B cell (primary cell): ENCODE results near the gene NEMP2. TPM values are rescaled to one million over a fixed set of nuclear protein-coding genes. Genes with fewer than 3 reads are reported as not detected.

Experiments
- ATAC-seq: fragments of 200-7000 bp; cut with Tn5 transposase; one replicate; pipeline ENCODE4 v1.10.0; 2021; ENCODE audit warnings: low read depth, mild to moderate bottlenecking, moderate number of reproducible peaks, moderate library complexity
- CTCF ChIA-PET: fragments of 350-600 bp; sonication (Branson Sonifier 250); formaldehyde crosslinking; loops from one replicate; lab custom pipeline; 2021; ENCODE audit warnings: antibody characterized with exemption, inconsistent platforms; lab: Charles Lee
- POLR2A ChIA-PET: fragments of 350-600 bp; sonication (Branson Sonifier 250); formaldehyde crosslinking; loops from one replicate; lab custom pipeline; 2021; ENCODE audit warnings: antibody characterized with exemption; lab: Charles Lee
- DNase-seq: peaks from one replicate; pipeline ENCODE4 v3.0.0; 2013
- H2AFZ ChIP-seq: 2 replicates; pipeline ENCODE4 v1.6.1; 2012; ENCODE audit warnings: mild to moderate bottlenecking, low read depth, low read length; ENCODE audit not compliant: insufficient read depth, poor library complexity, severe bottlenecking
- H3K27ac ChIP-seq, 2 donors: 1 replicate in 1 of 2; 2 replicates in 1 of 2; pipeline ENCODE4 v1.5.1; 2012 to 2013; ENCODE audit warnings: low read length in 2 of 2, mild to moderate bottlenecking in 2 of 2, moderate library complexity in 1 of 2
- H3K27me3 ChIP-seq, 4 experiments: fragments of 200-600 bp in 1 of 4; sonication (generic) in 1 of 4; replicated peaks in 1 of 4; 1 replicate in 2 of 4; 2 replicates in 2 of 4; pipeline versions ENCODE4 v1.6.1 to v1.7.0; 2013 to 2016; ENCODE audit warnings: low read length in 3 of 4, mild to moderate bottlenecking in 2 of 4, mixed read lengths in 1 of 4, moderate library complexity in 1 of 4; ENCODE audit not compliant: insufficient read depth in 4 of 4, control insufficient read depth in 3 of 4; ENCODE audit errors: control extremely low read depth in 1 of 4
- H3K36me3 ChIP-seq, 2 experiments: replicated peaks in 1 of 2; 1 replicate in 1 of 2; 2 replicates in 1 of 2; pipeline versions ENCODE4 v1.6.1 to v1.7.1; 2013; ENCODE audit warnings: low read length in 1 of 2; ENCODE audit not compliant: insufficient read depth in 2 of 2, control insufficient read depth in 1 of 2; ENCODE audit errors: control extremely low read depth in 1 of 2, extremely low read depth in 1 of 2
- H3K4me1 ChIP-seq, 2 donors: fragments of 200-600 bp in 1 of 2; sonication (generic) in 1 of 2; 1 replicate in 1 of 2; 2 replicates in 1 of 2; pipeline versions ENCODE4 v1.5.1 to v1.6.1; 2013 to 2017; ENCODE audit warnings: low read length in 2 of 2; ENCODE audit not compliant: control insufficient read depth in 2 of 2, insufficient read depth in 2 of 2
- H3K4me2 ChIP-seq: replicated peaks from 2 replicates; pipeline ENCODE3; 2012; ENCODE audit warnings: mild to moderate bottlenecking, low read depth, low read length; ENCODE audit not compliant: poor library complexity, severe bottlenecking
- H3K4me3 ChIP-seq, 5 experiments: fragments of 200-600 bp in 1 of 5; sonication (generic) in 1 of 5; 1 replicate in 3 of 5; 2 replicates in 2 of 5; pipeline versions ENCODE4 v1.5.1 to v1.7.0; 2011 to 2016; ENCODE audit warnings: low read length in 4 of 5, mild to moderate bottlenecking in 4 of 5, low read depth in 2 of 5, control low read depth in 1 of 5, moderate library complexity in 1 of 5; ENCODE audit not compliant: insufficient read depth in 1 of 5; ENCODE audit errors: control extremely low read depth in 1 of 5, extremely low read depth in 1 of 5
- H3K79me2 ChIP-seq: fragments of 200-600 bp; sonication (generic); one replicate; pipeline ENCODE4 v1.6.0; 2016; ENCODE audit warnings: low read length; ENCODE audit not compliant: control insufficient read depth, insufficient read depth
- H3K9ac ChIP-seq: fragments of 200-600 bp; sonication (generic); 2 replicates; pipeline ENCODE4 v1.6.1; 2017; ENCODE audit warnings: mild to moderate bottlenecking, low read length, moderate library complexity
- H3K9me3 ChIP-seq, 3 donors: one replicate each; pipeline versions ENCODE4 v1.6.1 to v1.7.1; 2013; ENCODE audit warnings: low read length in 2 of 3; ENCODE audit not compliant: control insufficient read depth in 2 of 3, insufficient read depth in 1 of 3; ENCODE audit errors: control extremely low read depth in 1 of 3
- H4K20me1 ChIP-seq: 2 replicates; pipeline ENCODE4 v1.6.0; 2012; ENCODE audit warnings: mild to moderate bottlenecking, low read length; ENCODE audit not compliant: insufficient read depth, control insufficient read depth, poor library complexity, severe bottlenecking
- H3K27ac Mint-ChIP-seq: one replicate; pipeline ENCODE4 v1.8.0; 2021; ENCODE audit warnings: mixed read lengths
- H3K27me3 Mint-ChIP-seq: one replicate; pipeline ENCODE4 v1.8.0; 2021; ENCODE audit warnings: mixed read lengths
- H3K4me1 Mint-ChIP-seq: one replicate; pipeline ENCODE4 v1.8.0; 2021; ENCODE audit warnings: mixed read lengths
- H3K4me3 Mint-ChIP-seq: one replicate; pipeline ENCODE4 v1.8.0; 2021; ENCODE audit warnings: mixed read lengths
- H3K9me3 Mint-ChIP-seq: one replicate; pipeline ENCODE4 v1.8.0; 2022; ENCODE audit warnings: mixed read lengths; ENCODE audit not compliant: insufficient read depth
- EZH2 ChIP-seq: IDR thresholded peaks from 2 replicates; pipeline ENCODE4 v1.6.1; 2012; ENCODE audit warnings: borderline replicate concordance, low read depth, mild to moderate bottlenecking, moderate library complexity, low read length; ENCODE audit not compliant: insufficient read depth, poor library complexity, severe bottlenecking
- WGBS: methylation state at CpG from one replicate; pipeline ENCODE4 v1.1.5; 2013; ENCODE audit warnings: missing lambda C conversion rate; ENCODE audit not compliant: insufficient coverage; 5-methylcytosine and 5-hydroxymethylcytosine counted together
- intact Hi-C: fragments of 100-400 bp; cut with micrococcal nuclease; formaldehyde crosslinking; loops from one replicate; pipeline ENCODE4 v1.10.0; 2022
- polyA plus RNA-seq: library from polyadenylated mRNA; depleted of rRNA; stranded (reverse); fragments of >200 nt; gene quantifications from 2 replicates; pipeline ENCODE4 v1.2.3, GENCODE V29; 2012
- total RNA-seq, 2 donors: library from RNA; stranded (reverse); fragments of 120-200 nt in 1 of 2; gene quantifications; 1 replicate in 1 of 2; 2 replicates in 1 of 2; pipeline versions ENCODE4 v1.2.3 to v1.2.4, GENCODE V29; 2013 to 2022
- TF ChIP-seq, protein P1 (sequence below): fragments of 200-600 bp; IDR thresholded peaks from one replicate; pipeline ENCODE4 v1.8.0; 2022; ENCODE audit warnings: antibody characterized with exemption, mild to moderate bottlenecking

NEMP2 gene
- total and polyA plus RNA-seq, 2 donors (not counting 1 experiment from before 2014, with no cell fraction given): 1.3 to 17.3 TPM

DNA sequence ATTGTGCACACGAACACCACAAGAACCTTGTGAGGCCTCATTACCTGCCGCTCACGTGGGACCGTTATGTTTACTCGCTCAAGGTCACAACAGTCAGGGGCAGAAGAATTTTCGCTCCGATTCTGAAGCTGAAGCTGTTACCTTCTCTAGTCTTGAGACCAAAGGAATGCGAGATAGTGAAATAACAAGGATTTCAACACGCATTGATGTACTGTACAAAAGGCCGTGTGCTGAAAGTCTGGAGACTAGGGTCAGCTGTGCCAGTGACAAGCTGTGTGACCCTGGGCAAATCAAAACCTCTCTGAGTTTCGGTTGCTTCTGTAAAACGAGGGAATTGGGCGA is 583 bp downstream of the NEMP2 start:
- 5% methylated on average over 13 of the region's 13 CpGs for WGBS
- no peaks in the 10 kb centered on the region for H4K20me1 ChIP-seq
- peak overlapping the region; percentile 82 for H3K4me2 ChIP-seq
- H3K4me3 ChIP-seq: peak overlapping the region; percentile 80 to 92 (median 83)
- TF ChIP-seq EZH2: no peak
- TF ChIP-seq, protein P1, sequence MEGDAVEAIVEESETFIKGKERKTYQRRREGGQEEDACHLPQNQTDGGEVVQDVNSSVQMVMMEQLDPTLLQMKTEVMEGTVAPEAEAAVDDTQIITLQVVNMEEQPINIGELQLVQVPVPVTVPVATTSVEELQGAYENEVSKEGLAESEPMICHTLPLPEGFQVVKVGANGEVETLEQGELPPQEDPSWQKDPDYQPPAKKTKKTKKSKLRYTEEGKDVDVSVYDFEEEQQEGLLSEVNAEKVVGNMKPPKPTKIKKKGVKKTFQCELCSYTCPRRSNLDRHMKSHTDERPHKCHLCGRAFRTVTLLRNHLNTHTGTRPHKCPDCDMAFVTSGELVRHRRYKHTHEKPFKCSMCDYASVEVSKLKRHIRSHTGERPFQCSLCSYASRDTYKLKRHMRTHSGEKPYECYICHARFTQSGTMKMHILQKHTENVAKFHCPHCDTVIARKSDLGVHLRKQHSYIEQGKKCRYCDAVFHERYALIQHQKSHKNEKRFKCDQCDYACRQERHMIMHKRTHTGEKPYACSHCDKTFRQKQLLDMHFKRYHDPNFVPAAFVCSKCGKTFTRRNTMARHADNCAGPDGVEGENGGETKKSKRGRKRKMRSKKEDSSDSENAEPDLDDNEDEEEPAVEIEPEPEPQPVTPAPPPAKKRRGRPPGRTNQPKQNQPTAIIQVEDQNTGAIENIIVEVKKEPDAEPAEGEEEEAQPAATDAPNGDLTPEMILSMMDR: no peak
- intact Hi-C loops: loop anchor here (1.0 to 10.0 kb wide), 10 partner anchors 48 to 1089 kb away; partner anchors contain the start of genes MFSD6, ORMDL1, PMS1 and STAT1
- peaks cover 2% of the 10 kb centered on the region for H3K9me3 Mint-ChIP-seq
- peak overlapping the region; percentile 87 for H3K9ac ChIP-seq
- H3K4me1 ChIP-seq: peaks cover 27 to 34% of the 10 kb centered on the region in 2 donors
- peak overlapping the region; percentile 87 for H2AFZ ChIP-seq
- H3K27ac Mint-ChIP-seq: peak overlapping the region; percentile 100
- peak; percentile 70 for DNase-seq
- H3K27ac ChIP-seq: peak overlapping the region; percentile 94 to 95
- peaks cover 0 to 2% (median 2%) of the 10 kb centered on the region in 3 donors for H3K9me3 ChIP-seq
- H3K36me3 ChIP-seq: no peaks in the 10 kb centered on the region
- H3K4me3 Mint-ChIP-seq: peak overlapping the region; percentile 97
- no peaks in the 10 kb centered on the region for H3K27me3 Mint-ChIP-seq
- POLR2A ChIA-PET: interaction anchor here (0.5 to 2.0 kb wide), 10 partner anchors 114 to 1084 kb away, joined by 3 to 15 read pairs (median 3); partner anchors contain the start of genes GLS, MFSD6 and OSGEPL1
- H3K4me1 Mint-ChIP-seq: peaks cover 60% of the 10 kb centered on the region
- CTCF ChIA-PET: interaction anchor here (0.7 to 2.0 kb wide), 3 partner anchors 116 to 376 kb away, joined by 3 to 9 read pairs (median 4); no protein-coding TSS in a partner anchor
- H3K79me2 ChIP-seq: peaks cover 32% of the 10 kb centered on the region
- no peaks in the 10 kb centered on the region for H3K27me3 ChIP-seq
- peak; percentile 9 for ATAC-seq
